Kidney epithelial cell (primary cell): ENCODE results near the gene SMIM43. TPM values are rescaled to one million over a fixed set of nuclear protein-coding genes. Genes with fewer than 3 reads are reported as not detected.
A peak's percentile ranks its signal among the peaks of the same experiment; 100 is the strongest.

Experiments
- DNase-seq: peaks from one replicate; pipeline ENCODE4 v3.0.0-alpha.2; 2010; ENCODE audit warnings: low read depth
- H3K27me3 ChIP-seq: 2 replicates; pipeline ENCODE4 v1.6.0; 2011; ENCODE audit warnings: low read length; ENCODE audit not compliant: control insufficient read depth, insufficient read depth
- H3K36me3 ChIP-seq: 2 replicates; pipeline ENCODE4 v1.5.1; 2011; ENCODE audit warnings: low read length; ENCODE audit not compliant: control insufficient read depth, insufficient read depth
- H3K4me3 ChIP-seq: 2 replicates; pipeline ENCODE4 v1.5.1; 2011; ENCODE audit warnings: low read depth, mild to moderate bottlenecking, control low read depth, low read length
- total RNA-seq: library from RNA; depleted of rRNA; stranded (reverse); fragments of >200 nt; gene quantifications from 2 replicates; pipeline ENCODE4 v1.2.3, GENCODE V29; 2015
- TF ChIP-seq, protein P1 (sequence below): IDR thresholded peaks from 2 replicates; pipeline ENCODE4 v1.5.1; 2011; ENCODE audit warnings: mild to moderate bottlenecking, moderate library complexity, low read length, control low read depth, inconsistent platforms; ENCODE audit not compliant: insufficient read depth, poor library complexity, severe bottlenecking

Gene SMIM43
- total RNA-seq, 1 donor from 2014 or later: not detected

- Histone ChIP-seq H3K36me3 (no peaks in the 10 kb centered on the region), H3K4me3 (no peak overlapping the region), H3K27me3 (no peaks in the 10 kb centered on the region)
- TF ChIP-seq, protein P1, sequence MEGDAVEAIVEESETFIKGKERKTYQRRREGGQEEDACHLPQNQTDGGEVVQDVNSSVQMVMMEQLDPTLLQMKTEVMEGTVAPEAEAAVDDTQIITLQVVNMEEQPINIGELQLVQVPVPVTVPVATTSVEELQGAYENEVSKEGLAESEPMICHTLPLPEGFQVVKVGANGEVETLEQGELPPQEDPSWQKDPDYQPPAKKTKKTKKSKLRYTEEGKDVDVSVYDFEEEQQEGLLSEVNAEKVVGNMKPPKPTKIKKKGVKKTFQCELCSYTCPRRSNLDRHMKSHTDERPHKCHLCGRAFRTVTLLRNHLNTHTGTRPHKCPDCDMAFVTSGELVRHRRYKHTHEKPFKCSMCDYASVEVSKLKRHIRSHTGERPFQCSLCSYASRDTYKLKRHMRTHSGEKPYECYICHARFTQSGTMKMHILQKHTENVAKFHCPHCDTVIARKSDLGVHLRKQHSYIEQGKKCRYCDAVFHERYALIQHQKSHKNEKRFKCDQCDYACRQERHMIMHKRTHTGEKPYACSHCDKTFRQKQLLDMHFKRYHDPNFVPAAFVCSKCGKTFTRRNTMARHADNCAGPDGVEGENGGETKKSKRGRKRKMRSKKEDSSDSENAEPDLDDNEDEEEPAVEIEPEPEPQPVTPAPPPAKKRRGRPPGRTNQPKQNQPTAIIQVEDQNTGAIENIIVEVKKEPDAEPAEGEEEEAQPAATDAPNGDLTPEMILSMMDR: no peak
- DNase-seq: no peak
Observed at GRCh38 chr4:121728798-121729226, 36.2 kb downstream of the SMIM43 start.

DNA sequence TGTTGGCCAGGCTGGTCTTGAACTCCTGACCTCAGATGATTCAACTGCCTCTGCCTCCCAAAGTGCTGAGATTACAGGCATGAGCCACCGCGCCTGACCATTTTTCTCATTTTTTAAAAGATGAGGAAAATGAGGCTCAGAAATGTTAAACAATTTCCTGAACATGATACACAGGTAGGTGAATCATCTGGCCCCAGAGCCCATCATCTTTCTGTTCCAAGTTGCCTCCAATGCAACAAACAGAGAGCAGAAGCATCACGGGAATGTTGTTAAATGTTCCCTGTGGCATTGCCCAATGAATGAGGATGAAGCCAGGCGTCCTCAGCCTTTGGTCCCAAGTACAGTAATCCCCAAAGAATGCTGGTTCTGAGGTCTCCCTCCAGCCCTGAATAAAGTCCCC lies 36.9 kb downstream of the SMIM43 start:
- Histone ChIP-seq H3K27me3 (no peaks in the 10 kb centered on the region), H3K36me3 (no peaks in the 10 kb centered on the region), H3K4me3 (no peak overlapping the region)
- TF ChIP-seq, protein P1: no peak
- no peak for DNase-seq

- no peak overlapping the region for H3K4me3 ChIP-seq
- TF ChIP-seq, protein P1: peak; percentile 62
- DNase-seq: peak; percentile 42
- H3K36me3 ChIP-seq: no peaks in the 10 kb centered on the region
- H3K27me3 ChIP-seq: no peaks in the 10 kb centered on the region
Observed at GRCh38 chr4:121726642-121727268, 38.2 kb downstream of the SMIM43 start.

DNA sequence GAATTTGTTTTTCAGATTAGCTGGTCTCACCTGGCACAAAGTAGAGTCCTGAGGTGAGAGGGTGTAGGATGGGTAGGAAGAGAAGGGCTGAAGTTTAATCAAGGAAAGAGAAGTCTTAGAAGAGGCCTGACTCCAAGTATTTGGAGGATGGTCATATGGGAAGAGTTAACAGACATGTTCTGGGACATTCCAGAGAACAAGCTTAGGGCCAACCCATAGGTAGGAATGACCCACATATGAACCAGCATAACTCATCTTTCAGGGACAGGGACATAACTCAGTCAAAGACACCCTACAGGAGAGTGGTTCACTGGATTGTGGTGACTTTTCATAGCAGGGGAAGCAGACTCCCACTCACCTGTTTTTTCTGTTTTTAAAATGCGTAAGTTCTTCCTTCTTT lies 40.3 kb downstream of the SMIM43 start:
- Histone ChIP-seq H3K36me3 (no peaks in the 10 kb centered on the region), H3K4me3 (no peak overlapping the region), H3K27me3 (no peaks in the 10 kb centered on the region)
- TF ChIP-seq, protein P1: no peak
- DNase-seq: no peak

GRCh38 chr4:121721700-121722099 lies 43.3 kb downstream of the SMIM43 start:
- Histone ChIP-seq H3K36me3 (no peaks in the 10 kb centered on the region), H3K27me3 (no peaks in the 10 kb centered on the region), H3K4me3 (no peak overlapping the region)
- TF ChIP-seq, protein P1: no peak
- DNase-seq: no peak

- H3K4me3 ChIP-seq: no peak overlapping the region
- H3K36me3 ChIP-seq: no peaks in the 10 kb centered on the region
- no peaks in the 10 kb centered on the region for H3K27me3 ChIP-seq
- DNase-seq: no peak
- TF ChIP-seq, protein P1: no peak
Observed at GRCh38 chr4:121720109-121720508, 44.9 kb downstream of the SMIM43 start.
